ENCODE results near the gene FHL3. TPM values are rescaled to one million over a fixed set of nuclear protein-coding genes. Genes with fewer than 3 reads are reported as not detected.

Gene FHL3
- total and polyA plus RNA-seq, 5 experiments from 2014 or later: 4.8 to 12.7 (median 11.0) TPM

DNA sequence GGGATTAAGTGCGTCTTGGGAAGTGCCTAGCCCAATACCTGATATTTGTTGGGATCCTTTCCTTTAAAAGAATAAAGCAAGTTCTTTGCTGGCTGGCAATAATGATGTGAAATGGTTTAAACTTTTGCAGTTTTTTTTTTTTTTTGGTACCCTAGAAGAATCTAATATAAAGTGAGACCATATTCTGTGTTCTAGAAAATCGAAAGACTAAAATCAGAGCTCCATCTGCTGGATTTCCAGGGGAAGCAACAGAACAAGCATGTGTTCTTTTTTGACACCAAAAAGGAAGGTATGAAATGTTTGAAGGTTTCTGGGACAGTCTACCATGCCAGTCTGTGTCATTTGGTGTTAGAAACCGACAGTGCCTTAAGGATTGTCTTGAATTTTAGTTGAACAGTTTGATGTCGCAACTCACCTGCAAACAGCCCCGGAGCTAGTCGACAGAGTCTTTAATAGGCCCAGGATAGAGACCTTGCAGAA lies 13.6 kb upstream of the FHL3 start:
- Mint-ChIP-seq H3K4me3 (no peak overlapping the region), H3K36me3 (peaks cover 0 to 78% (median 15%) of the 10 kb centered on the region in 3 donors)
- ATAC-seq: peak; percentile 63 to 76

DNA sequence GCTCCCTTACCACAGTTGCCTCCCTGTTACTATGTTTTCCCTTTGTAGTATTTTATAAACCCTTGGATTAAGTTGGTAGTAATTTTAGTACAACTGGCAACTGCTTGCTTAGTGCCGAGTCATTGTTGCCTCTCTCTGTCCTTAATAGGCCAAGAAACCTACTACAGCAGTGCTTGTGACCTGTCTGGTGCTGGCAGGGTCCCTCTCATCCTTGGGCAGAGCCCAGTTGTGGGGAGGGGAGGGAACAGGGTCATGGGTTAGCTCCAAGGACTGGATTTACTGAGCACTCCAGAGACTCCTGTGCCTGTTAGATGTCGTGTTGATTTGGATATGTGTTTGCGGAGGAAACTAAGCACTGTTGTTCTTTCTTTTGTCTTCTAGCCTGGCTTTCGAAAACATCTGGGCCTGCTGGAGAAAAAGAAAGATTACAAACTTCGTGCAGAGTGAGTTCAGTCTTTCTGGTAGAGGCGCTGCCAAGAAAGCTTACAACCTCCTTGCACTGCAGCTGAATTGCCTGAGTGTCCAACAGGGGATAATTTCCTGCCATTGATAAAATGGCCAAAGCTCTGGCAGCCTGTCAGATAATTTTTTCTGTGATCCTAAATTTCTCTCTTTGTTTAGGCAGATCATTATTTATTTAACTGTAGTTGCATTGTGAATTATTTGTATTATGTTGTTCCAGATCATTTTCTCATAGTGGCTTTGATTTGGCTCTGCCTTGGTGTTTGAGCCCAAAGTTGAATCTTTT lies 10.8 kb upstream of the FHL3 start:
- Mint-ChIP-seq H3K27me3 (no peaks in the 10 kb centered on the region), H3K36me3 (peaks cover 0 to 51% (median 9%) of the 10 kb centered on the region in 3 donors), H3K9me3 (no peaks in the 10 kb centered on the region), H3K27ac (peak overlapping the region in 4 of 10 donors; percentile 17 to 76 (median 53)), H3K4me1 (peaks cover 17 to 50% (median 42%) of the 10 kb centered on the region in 4 donors), H3K4me3 (peak overlapping the region in 1 of 10 donors; percentile 6)
- no peak for ATAC-seq
- DNase-seq: no peak
- POLR2A ChIA-PET: interaction anchor here (1.1 to 1.4 kb wide), 2 partner anchors 13 to 23 kb away, joined by 3 read pairs; no protein-coding TSS in a partner anchor

More for the DNA sequence above, 13.6 kb upstream of the FHL3 start:
- peak in 3 of 10 donors; percentile 35 to 59 (median 55) for DNase-seq
- POLR2A ChIA-PET: interaction anchor here (0.6 to 1.5 kb wide), 4 partner anchors 25 to 219 kb away, joined by 3 to 6 read pairs (median 4); no protein-coding TSS in a partner anchor
- Mint-ChIP-seq H3K27me3 (no peaks in the 10 kb centered on the region), H3K4me1 (peaks cover 5 to 25% (median 17%) of the 10 kb centered on the region in 4 donors), H3K9me3 (no peaks in the 10 kb centered on the region), H3K27ac (peak overlapping the region in 5 of 10 donors; percentile 18 to 73 (median 42))

DNA sequence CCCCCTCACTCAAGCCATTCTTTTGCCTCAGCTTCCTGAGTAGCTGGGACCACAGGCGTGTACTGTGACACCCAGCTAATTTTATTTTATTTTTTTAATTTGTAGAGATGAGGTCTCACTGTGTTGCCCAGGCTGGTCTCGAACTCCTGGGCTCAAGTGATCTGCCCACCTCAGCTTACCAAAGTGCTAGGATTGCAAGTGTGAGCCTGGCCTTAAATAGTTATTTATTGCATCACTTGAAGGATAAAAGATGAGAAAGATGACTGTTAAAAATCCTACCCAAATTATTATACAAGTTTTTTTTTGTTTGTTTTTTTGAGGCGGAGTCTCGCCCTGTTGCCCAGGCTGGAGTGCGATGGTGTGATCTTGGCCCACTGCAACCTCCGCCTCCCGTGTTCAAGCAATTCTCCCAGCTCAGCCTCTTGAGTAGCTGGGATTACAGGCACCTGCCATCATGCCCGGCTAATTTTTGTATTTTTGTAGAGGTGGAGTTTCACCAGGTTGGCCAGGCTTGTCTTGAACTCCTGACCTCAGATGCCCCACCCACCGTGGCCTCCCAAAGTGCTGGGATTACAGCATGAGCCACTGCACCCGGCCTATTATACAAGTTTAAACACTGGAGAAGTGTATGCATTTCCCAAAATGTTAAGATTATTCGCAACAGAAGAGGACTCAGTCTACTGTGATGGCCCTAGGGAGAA lies 9.6 kb upstream of the FHL3 start:
- POLR2A ChIA-PET: interaction anchor here (4.0 to 8.8 kb wide), 2 partner anchors 20 to 25 kb away, joined by 15 to 80 read pairs; partner anchors contain the start of gene SF3A3
- H3K4me3 Mint-ChIP-seq: peak overlapping the region in 2 of 10 donors; percentile 7 to 45
- no peaks in the 10 kb centered on the region for H3K27me3 Mint-ChIP-seq
- ATAC-seq (no peak), DNase-seq (peak in 1 of 10 donors; percentile 13)
- peak overlapping the region in 1 of 10 donors; percentile 97 for H3K27ac Mint-ChIP-seq
- peaks cover 19 to 60% (median 50%) of the 10 kb centered on the region in 4 donors for H3K4me1 Mint-ChIP-seq
- peaks cover 0 to 39% (median 4%) of the 10 kb centered on the region in 3 donors for H3K36me3 Mint-ChIP-seq
- H3K9me3 Mint-ChIP-seq: no peaks in the 10 kb centered on the region

DNA sequence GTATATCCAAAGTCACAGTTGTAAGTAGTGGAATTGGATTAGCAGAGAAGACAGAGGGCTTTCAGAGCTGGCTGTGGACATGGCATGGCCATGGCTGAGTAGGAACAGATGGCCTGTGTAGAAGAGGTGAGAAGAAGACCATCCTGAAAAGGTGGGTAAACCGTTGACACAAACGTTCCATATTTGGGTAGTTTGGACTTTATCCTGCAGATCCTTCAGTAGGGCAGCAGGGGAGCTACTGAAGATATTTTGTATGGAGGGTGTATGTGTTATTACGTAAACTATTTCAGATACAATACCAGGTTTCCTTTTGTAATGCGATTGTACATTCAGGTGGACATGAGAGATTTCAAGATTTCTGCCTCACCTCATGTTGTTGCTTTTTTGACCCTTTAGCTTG lies 8.9 kb upstream of the FHL3 start:
- Mint-ChIP-seq H3K4me3 (peak overlapping the region in 9 of 10 donors; percentile 62 to 100 (median 99)), H3K27ac (peak overlapping the region in 7 of 10 donors; percentile 19 to 100 (median 72)), H3K4me1 (peaks cover 21 to 67% (median 56%) of the 10 kb centered on the region in 4 donors), H3K9me3 (no peaks in the 10 kb centered on the region), H3K36me3 (peaks cover 0 to 34% (median 4%) of the 10 kb centered on the region in 3 donors), H3K27me3 (no peaks in the 10 kb centered on the region)
- POLR2A ChIA-PET: interaction anchor here (4.0 to 8.8 kb wide), 2 partner anchors 19 to 24 kb away, joined by 15 to 80 read pairs; partner anchors contain the start of gene SF3A3
- no peak for DNase-seq
- no peak for ATAC-seq

DNA sequence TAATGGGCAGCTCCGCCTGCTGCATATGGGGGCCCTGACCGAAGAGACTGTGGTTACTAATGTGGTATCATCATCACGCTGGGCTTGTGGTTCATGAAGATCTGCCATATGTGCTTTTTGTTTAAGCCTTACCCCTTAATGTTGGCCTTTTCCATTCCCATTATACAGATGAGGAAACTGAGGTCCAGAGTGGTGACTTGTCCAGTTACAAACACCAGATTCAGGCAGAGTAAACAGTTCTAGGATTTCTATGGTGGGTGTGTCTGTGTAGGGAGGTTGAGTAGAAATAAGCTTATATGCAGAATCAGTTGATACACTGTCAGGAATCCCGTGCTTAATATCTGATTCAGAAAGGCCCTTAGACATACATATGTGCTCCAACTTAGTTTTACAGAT lies 7.9 kb upstream of the FHL3 start:
- no peaks in the 10 kb centered on the region for H3K9me3 Mint-ChIP-seq
- POLR2A ChIA-PET: interaction anchor here (2.2 to 8.8 kb wide), 3 partner anchors 18 to 154 kb away, joined by 6 to 80 read pairs (median 15); partner anchors contain the start of genes MTF1 and SF3A3
- H3K4me3 Mint-ChIP-seq: peak overlapping the region; percentile 93 to 100 (median 99)
- H3K4me1 Mint-ChIP-seq: peaks cover 23 to 69% (median 57%) of the 10 kb centered on the region in 4 donors
- peak overlapping the region; percentile 92 to 100 (median 98) for H3K27ac Mint-ChIP-seq
- no peak for ATAC-seq
- H3K27me3 Mint-ChIP-seq: no peaks in the 10 kb centered on the region
- DNase-seq: peak in 1 of 10 donors; percentile 40
- peaks cover 0 to 24% (median 0%) of the 10 kb centered on the region in 3 donors for H3K36me3 Mint-ChIP-seq

DNA sequence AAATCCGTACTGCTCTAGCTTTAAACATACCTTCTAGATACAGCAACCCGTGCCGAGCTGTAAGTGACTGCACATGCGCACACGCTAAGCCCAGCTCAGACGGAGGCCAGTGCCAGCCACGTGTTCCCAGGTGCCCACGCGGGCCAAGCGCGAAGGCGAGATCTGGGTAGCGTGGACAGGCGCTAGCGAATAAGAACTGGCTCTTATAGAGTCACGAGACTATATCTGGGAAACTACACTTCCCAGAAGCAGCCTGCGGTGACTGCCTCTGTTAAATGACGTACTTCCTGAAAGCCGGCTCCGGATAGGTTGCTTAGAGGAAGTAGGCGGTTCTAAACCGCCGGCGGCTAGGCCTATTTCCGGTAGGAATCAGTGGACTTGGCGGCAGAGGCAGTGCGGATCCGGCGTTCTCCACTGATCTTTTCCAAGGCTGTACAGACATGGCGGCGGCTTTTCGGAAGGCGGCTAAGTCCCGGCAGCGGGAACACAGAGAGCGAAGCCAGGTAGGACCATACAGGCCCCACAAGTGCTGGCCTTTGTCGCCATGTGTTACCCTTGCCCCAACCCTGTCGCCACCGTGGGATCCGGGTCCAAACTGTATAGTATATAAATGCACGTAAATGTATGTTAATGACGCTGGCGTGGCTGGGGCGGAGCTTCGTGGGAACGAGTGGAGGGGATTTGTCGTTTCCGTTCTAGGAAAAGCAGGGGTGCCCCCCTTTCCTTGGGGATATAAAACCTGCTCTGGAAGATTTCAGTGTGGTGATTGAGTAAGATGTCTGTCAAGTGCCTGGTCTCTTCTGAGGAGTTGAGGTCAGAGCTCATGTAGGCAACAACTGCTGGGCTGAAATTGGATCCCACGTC lies 7.3 kb upstream of the FHL3 start, which contains the start of gene UTP11:
UTP11 (plus strand) TSS at position 372 of the 864 bp plus-strand sequence; CDS start at position 441, 69 bp downstream.
- POLR2A ChIA-PET: interaction anchor here (1.2 to 8.8 kb wide), 4 partner anchors 8 to 153 kb away, joined by 3 to 80 read pairs (median 10); partner anchors contain the start of genes MTF1 and SF3A3
- peak; percentile 90 to 94 for ATAC-seq
- DNase-seq: peak; percentile 68 to 96 (median 90)
- Mint-ChIP-seq H3K9me3 (no peaks in the 10 kb centered on the region), H3K4me3 (peak within 1 kb of the TSS; percentile 93 to 100 (median 99)), H3K36me3 (peaks cover 0 to 18% (median 0%) of the 10 kb centered on the region in 3 donors), H3K4me1 (peaks cover 23 to 69% (median 57%) of the 10 kb centered on the region in 4 donors), H3K27ac (peak within 1 kb of the TSS; percentile 92 to 100 (median 98)), H3K27me3 (no peaks in the 10 kb centered on the region)

DNA sequence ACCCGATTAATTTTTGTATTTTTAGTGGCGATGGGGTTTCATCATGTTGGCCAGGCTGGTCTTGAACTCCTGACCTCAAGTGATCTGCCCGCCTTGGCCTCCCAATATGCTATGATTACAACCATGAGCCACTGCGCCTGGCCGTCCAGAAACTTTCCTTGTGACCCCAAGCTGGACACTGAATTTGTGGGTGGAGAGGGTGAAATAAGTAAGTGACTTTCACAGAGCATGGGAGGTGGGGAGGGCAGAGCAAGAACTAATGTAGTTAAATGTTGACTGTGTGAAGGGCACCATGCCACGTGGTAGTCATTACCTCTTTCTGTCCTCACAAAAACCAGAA lies 4.5 kb upstream of the FHL3 start:
- Mint-ChIP-seq H3K4me3 (peak overlapping the region in 2 of 10 donors; percentile 36 to 41), H3K36me3 (no peaks in the 10 kb centered on the region), H3K4me1 (peaks cover 20 to 63% (median 55%) of the 10 kb centered on the region in 4 donors), H3K9me3 (no peaks in the 10 kb centered on the region), H3K27me3 (no peaks in the 10 kb centered on the region), H3K27ac (peak overlapping the region; percentile 58 to 98 (median 85))
- ATAC-seq (no peak), DNase-seq (no peak)
- POLR2A ChIA-PET: interaction anchor here (1.1 to 8.8 kb wide), 6 partner anchors 8 to 84 kb away, joined by 3 to 80 read pairs (median 3); partner anchors contain the start of gene SF3A3

DNA sequence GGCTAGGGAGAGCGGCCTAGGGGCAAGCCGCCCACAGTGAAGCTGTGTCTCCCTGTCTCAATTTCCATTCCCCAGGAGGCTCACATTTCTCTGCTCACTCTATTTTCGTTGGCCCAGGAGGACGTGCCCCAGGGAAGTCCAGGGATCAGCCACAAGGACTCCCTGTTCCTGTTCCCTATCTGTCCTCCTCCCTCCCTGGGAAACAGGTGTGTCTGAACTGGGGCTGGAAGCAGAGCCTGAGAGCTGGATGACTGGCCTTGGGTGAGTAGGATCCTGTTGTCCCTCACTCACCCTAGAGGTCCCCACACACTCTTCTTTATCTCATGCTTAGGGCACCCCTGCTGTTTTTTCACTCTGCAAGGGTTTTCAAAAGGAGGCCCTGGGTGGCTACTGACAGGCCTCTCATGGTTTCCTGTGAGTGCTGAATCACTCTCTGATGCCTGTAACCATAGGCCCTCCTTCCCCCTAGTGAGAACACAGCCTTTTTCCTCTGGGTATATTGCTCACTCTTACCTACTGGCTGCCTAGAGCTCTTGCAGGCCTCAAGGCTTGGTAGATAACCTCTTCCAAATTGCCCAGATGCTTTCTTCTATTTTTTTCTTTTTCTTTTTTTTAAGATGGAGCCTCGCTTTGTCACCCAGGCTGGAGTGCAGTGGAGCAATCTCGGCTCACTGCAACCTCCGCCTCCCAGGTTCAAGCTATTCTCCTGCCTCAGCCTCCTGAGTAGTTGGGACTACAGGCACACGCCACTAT lies 4.0 kb upstream of the FHL3 start:
- POLR2A ChIA-PET: interaction anchor here (0.7 to 8.8 kb wide), 6 partner anchors 8 to 21 kb away, joined by 3 to 80 read pairs (median 3); partner anchors contain the start of gene SF3A3
- peak; percentile 53 to 56 for ATAC-seq
- H3K4me1 Mint-ChIP-seq: peaks cover 24 to 67% (median 59%) of the 10 kb centered on the region in 4 donors

DNA sequence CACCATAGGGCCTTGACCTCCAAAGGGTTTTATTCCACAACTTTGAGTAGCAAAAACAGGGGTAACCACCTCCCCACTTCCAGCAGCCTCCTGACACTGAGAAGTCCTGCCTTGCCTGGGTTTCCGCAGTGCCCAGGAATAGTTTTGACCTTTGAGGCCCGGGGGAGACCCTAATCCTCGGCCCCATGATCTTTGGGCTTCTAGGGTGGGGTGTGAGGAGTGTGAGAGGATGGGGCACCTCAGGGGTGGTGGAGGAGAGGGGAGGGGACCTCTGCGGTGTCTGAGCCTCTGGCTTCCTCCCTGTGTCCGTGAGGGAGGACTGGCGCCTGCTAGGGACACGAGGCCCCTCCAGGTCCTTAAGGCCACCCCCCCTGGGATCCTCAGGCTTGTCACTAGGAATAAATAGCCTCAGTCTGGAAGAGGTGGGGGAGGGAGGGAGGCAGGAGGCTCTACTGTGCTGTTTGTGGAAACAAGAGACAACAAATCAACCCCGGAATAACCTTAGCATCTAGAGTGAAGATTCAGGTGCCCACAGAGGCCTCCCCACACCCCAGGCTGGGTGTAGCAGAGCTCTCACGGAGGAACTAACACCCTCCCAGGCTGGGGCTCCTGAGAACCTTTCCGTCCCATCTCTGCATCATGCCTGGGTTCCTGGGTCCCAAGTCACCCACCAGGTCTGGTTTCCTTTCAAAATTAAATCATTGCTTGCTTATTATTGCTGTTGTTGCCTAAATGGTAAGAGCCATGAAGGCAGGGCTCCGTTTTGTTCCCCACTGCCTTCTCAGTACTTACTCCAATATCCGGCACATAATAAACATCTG lies 904 bp upstream of the FHL3 start:
- H3K27me3 Mint-ChIP-seq: peaks cover 0 to 2% (median 0%) of the 10 kb centered on the region in 5 donors
- POLR2A ChIA-PET: interaction anchor here (1.1 kb wide), 1 partner anchor 11 kb away, joined by 3 read pairs; no protein-coding TSS in a partner anchor
- DNase-seq (no peak), ATAC-seq (no peak)
- H3K27ac Mint-ChIP-seq: peak overlapping the region; percentile 55 to 87 (median 84)
- H3K36me3 Mint-ChIP-seq: no peaks in the 10 kb centered on the region
- H3K9me3 Mint-ChIP-seq: no peaks in the 10 kb centered on the region
- peaks cover 17 to 59% (median 50%) of the 10 kb centered on the region in 4 donors for H3K4me1 Mint-ChIP-seq
- peak overlapping the region; percentile 70 to 86 (median 74) for H3K4me3 Mint-ChIP-seq

More for the DNA sequence above, 4.0 kb upstream of the FHL3 start:
- Mint-ChIP-seq H3K27me3 (peaks cover 0 to 2% (median 0%) of the 10 kb centered on the region in 5 donors), H3K36me3 (no peaks in the 10 kb centered on the region), H3K4me3 (peak overlapping the region in 9 of 10 donors; percentile 10 to 75 (median 51)), H3K9me3 (no peaks in the 10 kb centered on the region), H3K27ac (peak overlapping the region; percentile 82 to 98 (median 91))
- DNase-seq: peak in 8 of 10 donors; percentile 36 to 75 (median 52)

All from naive thymus-derived CD8-positive, alpha-beta T cell (primary cell).